ENCODE data around the gene UNC119B.

UNC119B gene

DNA sequence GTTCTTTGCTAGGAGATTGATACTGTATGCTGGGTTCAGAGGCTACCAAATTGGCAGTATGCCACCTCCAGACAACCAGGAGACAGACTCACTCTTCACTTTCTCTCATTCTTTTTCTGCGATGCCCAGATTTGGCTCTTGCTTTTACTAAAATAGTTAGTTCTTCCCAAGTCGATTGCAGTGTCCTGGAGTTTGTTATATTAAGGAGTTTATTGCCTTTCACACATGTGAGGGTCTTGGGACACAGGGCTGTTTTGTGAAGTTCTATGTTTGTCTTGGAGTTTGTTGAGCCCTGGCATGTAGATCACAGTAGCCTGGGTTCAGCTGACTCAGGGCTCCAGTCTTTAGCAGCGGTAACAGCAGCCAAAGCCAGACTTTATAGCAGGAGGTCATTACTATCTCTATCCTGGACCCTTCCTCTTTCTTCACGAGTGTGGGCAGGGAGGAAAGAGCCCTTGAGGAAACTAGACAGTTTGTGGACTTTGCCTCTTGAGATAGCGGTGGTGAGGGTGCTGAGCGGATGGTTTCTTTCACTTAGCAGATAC lies 21.7 kb upstream of the UNC119B start:
- DNase-seq (ENCODE audit: low read depth), result no peak

DNA sequence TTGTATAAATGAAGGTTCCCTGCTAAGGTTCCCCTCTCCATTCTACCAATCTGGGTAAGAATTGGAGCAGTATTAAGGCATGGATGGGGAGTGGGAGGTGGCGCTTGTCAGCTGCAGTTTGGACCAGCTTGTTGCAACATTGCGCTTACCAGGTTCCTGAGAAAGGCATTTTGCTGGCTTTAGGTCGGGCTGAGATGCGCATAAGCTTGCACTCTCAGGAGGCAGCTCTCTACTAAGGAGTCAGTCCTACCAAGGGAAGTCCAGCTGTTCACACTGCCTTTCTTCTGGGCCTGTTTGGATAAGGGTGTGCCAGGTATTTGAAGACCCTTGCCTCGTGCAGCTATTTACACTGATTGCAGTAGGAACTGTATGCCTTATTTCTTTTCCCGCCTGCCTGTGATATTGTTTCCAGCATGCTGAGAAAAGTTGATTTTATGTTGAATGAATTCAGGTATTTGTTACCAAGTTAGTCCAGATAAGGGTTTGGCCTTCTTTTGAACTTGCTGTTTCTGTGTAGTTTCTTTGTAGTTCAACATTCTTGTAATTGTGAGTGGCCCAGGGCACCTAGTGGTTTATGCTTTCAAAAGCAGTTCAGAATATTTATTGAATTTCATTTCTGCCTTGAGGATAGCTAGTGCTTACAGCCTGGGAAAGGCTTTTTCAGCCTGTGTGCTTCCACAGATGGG lies 20.7 kb upstream of the UNC119B start:
- no peak for DNase-seq (ENCODE audit: low read depth)

DNA sequence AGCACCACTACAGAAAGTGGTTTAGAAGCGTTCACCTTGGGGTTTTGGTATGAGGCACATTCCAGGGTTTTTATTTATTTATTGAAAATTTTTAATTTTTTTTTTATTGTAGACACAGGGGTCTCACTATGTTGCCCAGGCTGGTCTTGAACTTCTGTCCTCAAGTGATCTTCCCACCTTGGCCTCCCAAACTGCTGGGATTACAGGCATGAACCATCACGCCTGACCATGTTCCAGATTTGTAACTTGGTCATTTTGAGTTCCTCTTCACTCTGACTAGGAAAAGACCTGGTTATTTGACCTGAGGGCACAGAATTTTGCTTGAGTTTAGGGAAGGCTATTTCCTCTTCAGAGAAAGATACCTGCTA lies 20.2 kb upstream of the UNC119B start:
- no peak for DNase-seq (ENCODE audit: low read depth)

DNA sequence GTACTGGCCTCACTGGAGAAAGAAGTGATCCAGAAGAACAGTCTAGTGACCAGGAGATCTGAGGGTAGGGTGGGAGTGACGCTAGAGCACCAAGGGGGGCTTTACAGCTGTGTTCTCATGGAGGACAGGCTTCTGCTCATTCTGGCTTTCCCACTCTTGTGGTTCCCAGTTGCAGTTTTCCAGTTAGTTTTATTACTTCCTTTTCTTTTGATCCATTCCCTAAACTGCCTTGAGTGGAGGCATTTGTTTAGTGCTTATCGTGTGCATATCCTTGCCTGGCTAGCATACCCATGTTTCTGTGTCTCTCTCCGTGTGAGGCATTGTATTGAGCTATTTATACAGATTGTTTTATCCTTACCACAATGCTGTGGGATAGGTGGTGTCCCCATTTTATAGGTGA lies 19.3 kb upstream of the UNC119B start:
- no peak for DNase-seq (ENCODE audit: low read depth)

DNA sequence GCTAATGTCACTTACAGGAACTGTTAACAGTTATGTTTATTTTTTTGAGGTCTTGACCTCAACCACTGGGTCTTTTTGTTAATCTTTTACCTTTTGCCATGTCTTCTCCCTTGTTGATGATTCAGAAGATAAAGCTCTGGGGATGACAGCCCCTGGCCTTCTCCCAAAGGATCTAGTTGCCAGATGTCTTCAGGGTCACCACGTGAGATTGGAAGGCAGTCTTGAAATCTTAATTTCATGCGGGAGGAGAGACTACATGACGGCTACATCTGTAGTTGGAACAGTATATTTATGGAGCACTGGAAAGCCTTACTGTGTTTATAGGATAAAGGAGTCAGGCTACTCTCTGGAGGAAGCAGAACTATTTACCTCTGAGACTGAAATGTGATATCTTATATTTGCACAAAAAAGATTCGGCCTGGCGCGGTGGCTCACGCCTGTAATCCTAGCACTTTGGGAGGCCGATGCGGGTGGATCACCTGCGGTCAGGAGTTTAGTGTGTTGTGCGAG lies 17.7 kb upstream of the UNC119B start:
- no peak for DNase-seq (ENCODE audit: low read depth)

DNA sequence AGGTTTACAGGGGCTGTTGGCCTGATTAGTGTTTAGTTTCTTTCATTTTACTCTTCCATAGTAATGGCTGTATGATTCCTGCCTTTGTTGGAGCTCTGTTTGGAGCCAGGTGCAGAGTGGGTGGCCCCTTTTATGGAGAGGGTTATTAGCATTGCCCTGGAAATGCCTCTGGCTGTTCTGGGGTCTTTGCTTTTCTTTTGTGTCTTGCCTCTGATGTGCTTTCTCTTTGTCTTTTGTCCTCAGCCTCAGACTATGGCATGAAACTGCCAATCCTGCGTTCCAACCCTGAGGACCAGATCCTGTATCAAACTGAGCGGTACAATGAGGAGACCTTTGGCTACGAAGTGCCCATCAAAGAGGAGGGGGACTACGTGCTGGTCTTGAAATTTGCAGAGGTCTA lies 16.4 kb upstream of the UNC119B start:
- no peak for DNase-seq (ENCODE audit: low read depth)

DNA sequence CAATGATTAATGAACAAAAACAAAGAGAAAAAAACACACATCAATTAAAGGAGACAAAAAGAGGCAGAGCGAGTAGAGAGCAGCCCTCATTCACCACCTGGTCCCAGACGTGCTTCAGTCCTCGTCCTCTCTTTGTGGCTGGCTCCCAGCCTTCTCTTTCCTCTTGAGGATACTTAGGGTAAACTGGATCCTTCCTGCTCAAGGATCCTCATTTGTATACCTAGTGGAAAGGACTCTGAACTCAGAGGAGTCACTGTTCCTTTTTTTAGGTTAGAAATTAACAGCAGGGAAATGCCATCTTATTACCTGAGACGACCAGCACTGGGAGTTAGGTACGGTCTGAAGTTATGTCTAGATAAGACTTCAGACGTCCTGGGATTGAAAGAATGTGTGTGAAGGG lies 13.6 kb upstream of the UNC119B start:
- DNase-seq (ENCODE audit: low read depth), result no peak

DNA sequence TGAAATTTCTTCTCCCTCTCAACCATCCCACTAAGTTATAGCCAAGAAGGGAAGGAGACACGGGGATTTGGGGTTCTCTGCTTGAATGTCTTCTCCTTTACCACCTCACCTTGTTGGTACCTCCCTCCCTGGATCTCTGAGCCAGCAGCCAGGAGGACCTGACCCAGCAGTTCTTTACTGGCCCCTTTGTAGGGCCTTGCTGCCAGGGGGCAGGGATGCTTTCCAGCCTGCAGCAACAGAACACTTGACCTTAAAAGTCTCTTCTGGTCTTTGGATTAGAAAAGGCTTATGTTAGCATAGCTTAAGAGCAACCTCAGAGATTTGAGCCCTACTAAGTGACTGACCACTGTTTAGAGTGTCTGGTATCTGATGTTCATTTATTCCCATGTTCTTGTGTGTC lies 12.9 kb upstream of the UNC119B start:
- DNase-seq (ENCODE audit: low read depth), result no peak

DNA sequence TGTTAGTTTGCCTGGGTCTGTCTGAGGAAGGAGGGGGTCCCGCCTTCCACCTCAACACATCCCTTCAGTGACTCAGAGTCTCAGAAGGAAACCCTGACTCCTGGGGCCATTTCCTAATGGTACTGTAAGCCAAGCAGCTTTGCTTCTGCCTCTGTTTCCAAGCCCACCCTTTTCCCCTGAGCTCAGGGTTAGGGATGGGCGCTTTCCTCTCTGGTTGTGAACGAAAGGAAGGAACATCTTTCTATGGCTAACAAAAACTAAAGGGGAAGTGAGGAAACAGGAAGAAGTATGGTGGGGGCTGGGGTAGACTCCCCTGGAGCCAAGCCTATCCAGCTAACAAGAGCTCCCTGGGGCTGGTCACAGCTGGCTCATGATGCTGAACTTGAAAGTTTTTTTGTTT lies 11.6 kb upstream of the UNC119B start:
- no peak for DNase-seq (ENCODE audit: low read depth)

DNA sequence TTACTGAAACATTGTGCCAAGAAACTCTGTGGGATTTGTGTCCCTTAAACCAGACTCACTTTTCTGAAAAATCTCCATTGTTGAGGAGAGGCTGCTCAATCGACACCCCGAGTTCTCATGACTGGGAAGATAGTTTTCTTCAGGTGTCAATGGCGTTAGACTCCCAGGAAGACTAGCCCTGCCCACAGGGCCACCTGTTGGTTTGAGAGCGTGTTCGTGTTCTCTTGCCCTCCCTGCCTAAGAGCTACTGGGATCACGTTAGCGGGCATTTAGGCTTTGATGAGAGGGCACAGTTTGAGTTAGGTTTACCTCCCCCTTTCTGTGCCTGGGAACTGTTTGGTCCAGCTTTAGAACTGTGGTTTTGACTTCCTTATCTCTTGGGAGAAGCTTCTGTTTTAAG lies 10.7 kb upstream of the UNC119B start:
- DNase-seq (ENCODE audit: low read depth), result no peak

DNA sequence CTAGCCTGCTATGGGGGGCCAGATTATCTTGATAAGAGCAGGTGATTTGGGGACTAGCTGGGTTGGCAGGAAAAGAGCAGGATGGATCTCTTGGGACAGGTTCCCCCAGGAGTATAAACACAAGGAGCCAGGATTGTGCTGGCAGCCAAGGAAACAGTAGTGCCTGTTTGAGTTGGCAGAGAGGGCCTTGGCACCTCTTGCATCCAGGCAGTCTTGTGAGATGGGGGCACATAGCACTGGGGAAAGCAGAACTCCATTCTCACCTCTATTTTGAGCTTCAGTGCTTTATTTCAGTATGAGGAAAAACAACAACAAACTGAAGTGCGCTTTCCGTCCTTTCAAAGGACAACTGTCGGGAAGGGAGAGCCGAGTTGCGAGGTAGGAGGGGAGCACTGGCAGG lies 9.4 kb upstream of the UNC119B start:
- DNase-seq (ENCODE audit: low read depth), result no peak

DNA sequence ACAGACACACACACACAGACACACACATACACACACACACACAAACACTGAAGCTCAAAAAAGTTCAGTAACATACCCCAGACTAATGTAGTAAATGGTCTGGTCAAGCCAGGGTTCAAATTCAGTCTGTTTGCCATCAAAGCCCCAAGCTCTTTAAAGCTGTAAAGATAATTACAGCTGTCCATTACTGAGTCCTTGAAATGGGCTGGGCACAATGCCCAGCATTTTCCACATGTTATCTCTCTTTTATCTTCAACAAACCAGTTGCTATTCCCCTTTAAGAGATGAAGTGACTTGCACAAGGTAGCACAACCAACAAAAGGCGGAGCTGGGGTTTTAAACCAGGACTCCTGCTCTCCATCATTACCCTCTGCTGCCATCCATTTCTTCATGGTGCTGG lies 7.6 kb upstream of the UNC119B start:
- no peak for DNase-seq (ENCODE audit: low read depth)

DNA sequence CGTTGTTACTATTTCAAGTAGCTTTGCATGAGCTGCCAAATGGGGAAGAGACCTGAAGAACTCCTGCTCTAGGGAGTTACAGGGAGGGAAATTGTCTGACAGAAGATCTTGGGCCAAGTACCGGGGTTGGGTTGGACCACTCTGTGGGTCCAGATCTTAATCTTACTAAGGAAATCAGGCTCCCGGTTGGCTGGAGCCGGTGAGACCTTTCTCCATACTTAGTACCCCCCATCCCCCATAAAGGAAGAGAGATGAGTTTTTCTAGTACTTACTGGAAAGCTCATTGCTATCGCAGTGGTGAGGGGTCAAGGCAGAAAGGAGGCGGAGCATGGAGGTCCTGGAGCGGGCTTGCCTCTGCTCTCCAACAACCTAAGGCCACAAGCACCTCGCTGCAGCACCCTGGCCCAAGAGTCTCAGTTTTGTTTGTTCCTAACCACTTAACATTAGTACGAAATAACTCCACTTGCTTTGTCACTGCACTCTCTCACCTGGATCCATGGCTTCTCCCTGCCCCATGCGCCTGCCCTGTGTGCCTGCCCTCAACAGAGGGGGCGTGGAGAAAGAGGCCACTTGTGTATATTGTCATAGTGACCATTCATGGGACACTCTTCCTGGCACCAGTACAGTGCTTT lies 6.8 kb upstream of the UNC119B start:
- DNase-seq (ENCODE audit: low read depth), result no peak

DNA sequence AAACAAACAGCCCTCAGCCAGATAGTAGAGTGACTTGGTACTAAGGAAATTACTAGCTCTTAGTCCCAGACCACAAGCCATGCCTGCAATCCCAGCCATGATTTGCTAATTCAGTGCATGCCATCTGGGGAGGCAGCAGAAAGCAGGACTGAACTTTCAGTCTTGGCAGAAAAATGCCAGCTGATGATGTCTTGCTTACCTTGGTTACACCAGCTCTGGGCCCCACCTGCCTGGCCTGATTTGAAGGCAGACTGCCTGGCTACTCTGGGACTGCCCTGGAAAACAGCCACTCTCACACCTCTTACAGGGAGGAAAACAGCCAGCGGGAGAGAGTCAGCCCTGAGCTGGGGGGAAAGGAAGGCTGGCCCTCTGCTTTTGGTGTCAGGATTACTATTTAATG lies 4.6 kb upstream of the UNC119B start:
- no peak for DNase-seq (ENCODE audit: low read depth)

DNA sequence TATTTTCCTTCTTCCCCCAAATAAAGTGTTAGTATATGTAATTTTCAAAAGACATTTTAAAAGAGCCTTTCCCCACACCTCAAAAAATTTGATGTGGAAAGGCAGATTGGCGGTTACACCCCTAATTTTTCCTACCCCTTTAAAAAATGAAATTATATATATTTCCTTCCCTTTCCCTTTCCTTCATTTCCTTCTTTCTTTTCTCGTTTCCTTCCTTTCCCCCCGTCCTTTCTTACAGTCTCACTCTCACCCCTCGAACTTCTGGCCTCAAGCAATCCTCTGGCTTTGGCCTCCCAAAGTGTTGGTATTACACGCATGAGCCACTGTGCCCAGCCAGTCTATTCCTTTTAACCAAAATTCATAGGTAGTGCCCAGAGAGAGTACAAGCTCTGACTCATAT lies 4.2 kb upstream of the UNC119B start:
- DNase-seq (ENCODE audit: low read depth), result no peak

DNA sequence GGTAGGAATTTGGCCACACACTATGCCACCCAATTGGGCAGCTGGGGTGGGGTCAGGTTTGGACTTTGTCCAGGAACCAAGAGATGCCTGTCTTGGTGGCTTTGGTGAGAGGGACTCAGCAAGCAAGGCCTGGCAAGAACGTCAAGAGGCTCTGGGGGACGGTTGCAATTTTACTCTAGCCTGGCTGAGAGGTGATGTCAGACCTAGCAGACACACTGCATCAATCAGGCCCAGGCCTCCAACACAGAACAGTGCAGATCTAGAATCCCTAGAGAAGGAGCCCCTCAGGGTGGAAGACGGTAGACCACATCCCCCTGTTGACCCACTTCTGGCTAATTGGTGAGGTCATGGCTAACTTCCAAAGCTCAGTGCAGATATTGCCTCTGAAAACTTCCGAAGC lies 1.6 kb upstream of the UNC119B start:
- DNase-seq (ENCODE audit: low read depth), result no peak

DNA sequence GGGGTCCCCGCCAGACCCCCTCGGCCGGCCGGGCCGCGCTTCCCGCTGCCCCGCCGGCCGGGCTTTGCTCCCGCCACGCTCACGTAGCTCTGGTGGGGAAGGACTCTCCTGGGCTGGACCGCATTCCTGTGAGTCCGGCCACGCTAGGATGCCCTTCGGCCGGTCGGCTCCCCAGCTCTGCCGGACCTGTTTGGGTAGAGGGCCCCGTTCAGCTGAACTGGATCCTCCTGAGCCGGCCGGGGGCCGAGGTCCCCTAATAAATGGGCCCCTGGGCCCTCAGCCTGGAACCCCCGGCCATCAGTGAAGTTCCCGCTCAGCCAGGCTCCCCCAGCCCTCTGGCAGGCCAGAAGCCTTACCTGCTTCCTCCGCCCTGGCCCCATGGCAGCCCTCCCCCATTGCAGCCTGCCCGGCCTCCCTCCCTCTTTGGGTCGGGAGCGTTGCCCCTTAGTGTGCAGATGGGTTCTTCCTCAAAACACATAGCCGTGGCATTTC lies 593 bp downstream of the UNC119B start:
- no peak for DNase-seq (ENCODE audit: low read depth)

DNA sequence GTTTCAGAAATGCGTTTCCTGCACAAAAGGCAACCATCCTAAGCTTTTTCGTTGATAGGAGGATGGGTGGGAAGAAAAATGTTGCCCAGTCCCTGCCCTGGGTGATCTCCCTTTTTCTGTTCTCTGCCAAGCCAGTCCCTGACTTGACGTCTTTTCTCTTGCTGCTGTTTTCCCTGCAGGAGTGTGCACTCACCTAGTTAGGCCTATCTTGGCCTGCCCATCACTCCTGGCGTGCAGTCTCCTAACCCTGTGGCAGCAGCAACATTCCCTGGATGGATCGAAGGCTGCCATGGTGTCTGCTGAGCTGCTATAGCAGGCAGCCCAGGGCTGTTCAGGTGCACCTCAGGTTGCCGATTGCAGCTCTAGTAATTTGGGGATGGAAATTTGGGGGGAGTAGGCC lies 1.2 kb downstream of the UNC119B start:
- no peak for DNase-seq (ENCODE audit: low read depth)

DNA sequence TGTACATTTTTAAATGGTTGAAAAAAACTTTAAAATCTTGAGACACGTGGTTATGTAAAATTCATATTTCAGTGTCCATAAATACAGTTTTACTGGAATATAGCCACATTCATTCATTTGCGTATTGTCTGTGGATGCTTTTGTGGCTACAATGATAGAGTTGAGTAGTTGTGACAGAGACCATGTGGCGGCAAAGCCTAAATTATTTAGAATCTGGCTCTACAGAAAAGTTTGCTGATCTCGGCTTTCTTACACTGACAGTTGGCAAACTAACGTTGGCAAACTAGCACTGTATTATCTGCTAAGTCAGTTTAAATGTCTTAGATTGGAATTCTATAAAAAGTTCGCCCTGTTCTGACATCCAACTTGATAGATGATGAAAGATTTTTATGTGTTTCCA lies 2.4 kb downstream of the UNC119B start:
- no peak for DNase-seq (ENCODE audit: low read depth)

DNA sequence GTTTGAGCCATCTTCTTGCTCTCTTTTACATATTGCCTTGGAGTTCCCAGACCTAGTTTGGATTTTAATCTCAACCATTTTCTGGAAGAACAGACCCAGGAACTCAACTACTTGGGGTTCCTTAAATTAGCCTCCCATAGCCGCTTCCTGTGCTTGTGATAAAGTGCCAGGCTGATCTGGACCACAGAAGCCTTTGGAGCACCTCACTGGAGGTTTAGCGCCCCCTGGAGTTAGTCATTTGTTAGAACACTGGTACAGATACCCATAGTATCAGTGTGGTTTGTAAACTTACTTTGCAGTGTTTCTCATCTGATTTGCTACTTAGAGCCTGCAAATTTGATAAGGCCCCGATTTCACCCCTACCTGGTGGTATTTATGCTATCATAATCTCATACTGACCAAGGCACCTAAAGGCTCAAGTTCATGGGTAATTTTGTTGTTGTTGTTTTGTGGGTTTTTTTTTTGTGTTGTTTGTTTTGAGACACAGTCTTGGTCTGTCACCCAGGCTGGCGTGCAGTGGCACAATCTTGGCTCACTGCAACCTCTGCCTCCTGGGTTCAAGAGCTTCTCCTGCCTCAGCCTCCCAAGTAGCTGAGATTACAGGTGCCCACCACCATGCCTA lies 3.7 kb downstream of the UNC119B start:
- peak; percentile 58 for DNase-seq (ENCODE audit: low read depth)

DNA sequence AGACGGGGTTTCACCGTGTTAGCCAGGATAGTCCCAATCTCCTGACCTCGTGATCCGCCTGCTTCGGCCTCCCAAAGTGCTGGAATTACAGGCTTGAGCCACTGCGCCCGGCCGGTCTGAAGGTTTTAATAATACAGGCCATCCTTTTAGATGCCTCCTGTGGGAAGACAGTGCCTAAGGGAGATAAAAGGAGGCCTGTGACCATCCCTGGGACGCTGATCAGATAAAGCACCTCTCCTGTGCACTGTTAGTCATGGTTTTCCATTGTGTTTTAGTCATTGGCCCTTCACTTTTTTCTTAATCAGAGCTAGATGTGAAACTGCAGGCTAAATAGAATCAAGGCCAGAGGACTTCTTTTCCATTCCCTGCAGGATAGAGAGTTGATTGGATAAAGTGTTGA lies 7.8 kb downstream of the UNC119B start:
- no peak for DNase-seq (ENCODE audit: low read depth)

DNA sequence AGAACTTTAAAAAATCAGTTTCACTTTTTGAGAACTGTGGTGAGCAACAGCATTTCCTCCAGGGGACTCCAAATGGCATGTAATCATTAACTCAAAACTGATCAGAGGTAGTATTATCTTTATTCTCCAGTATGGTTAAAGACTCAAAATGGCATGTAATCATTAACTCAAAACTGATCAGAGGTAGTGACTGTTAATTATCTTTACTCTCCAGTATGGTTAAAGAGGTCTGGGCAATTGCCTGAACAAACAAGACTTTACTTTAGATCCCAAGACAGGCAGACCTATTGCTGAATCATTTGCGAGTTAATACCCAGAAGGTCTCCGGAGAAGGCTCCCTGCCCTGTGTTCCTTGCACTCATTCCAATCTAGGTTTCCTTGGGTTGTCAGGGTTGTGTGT lies 8.8 kb downstream of the UNC119B start:
- no peak for DNase-seq (ENCODE audit: low read depth)

All from stimulated activated CD8-positive, alpha-beta memory T cell treated with anti-CD3 and anti-CD28 coated beads, Interleukin-15, amount 100 ng/mL, for 1 hour (primary cell).